Cardiac muscle cell (in vitro differentiated cells and primary cell): ENCODE measurements around the gene LGI4. TPM values are rescaled to one million over a fixed set of nuclear protein-coding genes. Genes with fewer than 3 reads are reported as not detected.

Experiments used
- DNase-seq, 2 donors: peaks; one replicate each; pipeline versions ENCODE4 v3.0.0 to v3.0.0-alpha.2; 2010 to 2017; ENCODE audit warnings: low read depth in 1 of 2, low spot score in 1 of 2
- H3K27ac ChIP-seq: fragments of 200-600 bp; sonication (generic); 2 replicates; pipeline ENCODE4 v1.5.1; 2016
- H3K27me3 ChIP-seq: fragments of 200-600 bp; sonication (generic); 2 replicates; pipeline ENCODE4 v1.6.0; 2016; ENCODE audit warnings: control low read depth
- H3K36me3 ChIP-seq: fragments of 200-600 bp; sonication (generic); 2 replicates; pipeline ENCODE4 v1.5.1; 2016; ENCODE audit warnings: control low read depth
- H3K4me1 ChIP-seq: fragments of 200-600 bp; sonication (generic); 2 replicates; pipeline ENCODE4 v1.8.1; 2017; ENCODE audit warnings: low read depth, mild to moderate bottlenecking, mixed run types
- H3K4me3 ChIP-seq: fragments of 200-600 bp; sonication (generic); 2 replicates; pipeline ENCODE4 v1.5.1; 2016; ENCODE audit warnings: mild to moderate bottlenecking
- H3K9me3 ChIP-seq: fragments of 200-600 bp; sonication (generic); 2 replicates; pipeline ENCODE4 v1.5.1; 2017; ENCODE audit warnings: low read depth, mild to moderate bottlenecking, control low read depth
- CTCF ChIP-seq: IDR thresholded peaks from 2 replicates; pipeline ENCODE4 v1.5.1; 2012; ENCODE audit warnings: low read depth, mild to moderate bottlenecking, low read length
- polyA plus RNA-seq: library from polyadenylated mRNA; unstranded; fragments of >200 nt; fragmentation: Nextera tagmentation; extraction: Ambion mirVana; gene quantifications from 2 replicates; pipeline ENCODE4 v1.2.1, GENCODE V29; 2016
- total RNA-seq: library from RNA; depleted of rRNA; stranded (reverse); fragments of >200 nt; gene quantifications from 2 replicates; pipeline ENCODE4 v1.2.3, GENCODE V29; 2016

The LGI4 gene
- total and polyA plus RNA-seq, 2 experiments from 2014 or later: 26.7 to 45.5 TPM

DNA sequence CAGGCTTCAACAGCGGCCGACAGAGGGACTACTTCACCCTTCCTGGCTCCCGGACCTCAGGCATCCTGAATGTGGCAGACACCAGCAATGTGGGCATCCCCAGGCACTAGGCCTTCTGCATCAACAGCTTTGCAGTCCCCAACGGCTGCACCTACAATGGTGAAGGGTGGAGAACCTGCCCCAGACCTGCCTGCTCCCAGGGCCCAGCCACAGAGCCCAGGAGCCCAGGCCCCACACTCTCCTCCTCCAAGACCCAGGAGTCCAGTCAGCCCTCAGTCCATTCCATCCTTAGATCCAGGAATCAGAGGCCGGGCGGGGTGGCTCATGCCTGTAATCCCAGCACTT, 58.9 kb downstream of the LGI4 start:
- no peak for TF ChIP-seq CTCF
- Histone ChIP-seq H3K36me3 (no peaks in the 10 kb centered on the region), H3K4me3 (no peak overlapping the region), H3K9me3 (no peaks in the 10 kb centered on the region), H3K4me1 (no peaks in the 10 kb centered on the region), H3K27ac (no peak overlapping the region), H3K27me3 (no peaks in the 10 kb centered on the region)
- no peak for DNase-seq

GRCh38 chr19:35075202-35076025, 59.4 kb downstream of the LGI4 start:
- Histone ChIP-seq H3K27ac (no peak overlapping the region), H3K4me3 (no peak overlapping the region), H3K27me3 (no peaks in the 10 kb centered on the region), H3K4me1 (no peaks in the 10 kb centered on the region), H3K36me3 (no peaks in the 10 kb centered on the region), H3K9me3 (no peaks in the 10 kb centered on the region)
- no peak for TF ChIP-seq CTCF
- DNase-seq: no peak

Other genes starting within 250 kb of the LGI4 start
- 4.6 and 4.7 TPM in 2 replicates for gene ZNF30, start 208.2 kb downstream of the LGI4 start, total RNA-seq
- gene ZNF30, start 208.2 kb downstream of the LGI4 start, polyA plus RNA-seq: 4.1 and 7.8 TPM in 2 replicates
- 8.9 and 14.0 TPM in 2 replicates for gene ZNF792, start 170.8 kb downstream of the LGI4 start, total RNA-seq
- gene ZNF792, start 170.8 kb downstream of the LGI4 start, polyA plus RNA-seq: 2.6 and 4.6 TPM in 2 replicates
- gene GRAMD1A, start 134.7 kb downstream of the LGI4 start, total RNA-seq: 68.8 and 113 TPM in 2 replicates
- gene GRAMD1A, start 134.7 kb downstream of the LGI4 start, polyA plus RNA-seq: 84.6 and 127 TPM in 2 replicates
- gene SCN1B, start 104.6 kb downstream of the LGI4 start, total RNA-seq: 1.2 and 4.2 TPM in 2 replicates
- gene SCN1B, start 104.6 kb downstream of the LGI4 start, polyA plus RNA-seq: 1.6 and 2.2 TPM in 2 replicates
- 12.9 and 36.2 TPM in 2 replicates for gene HPN, start 93.3 kb downstream of the LGI4 start, total RNA-seq
- gene HPN, start 93.3 kb downstream of the LGI4 start, polyA plus RNA-seq: 21.3 and 43.7 TPM in 2 replicates
- not detected in 2 replicates for gene FXYD3, start 19.2 kb downstream of the LGI4 start, total RNA-seq
- 0.35 TPM in 1 of 2 replicates, not detected in the other for gene FXYD3, start 19.2 kb downstream of the LGI4 start, polyA plus RNA-seq
- 105 and 154 TPM in 2 replicates for gene FXYD1, start 3.8 kb upstream of the LGI4 start, total RNA-seq
- gene FXYD1, start 3.8 kb upstream of the LGI4 start, polyA plus RNA-seq: 268 and 314 TPM in 2 replicates
- gene FXYD7, start 8.2 kb upstream of the LGI4 start, total RNA-seq: 2.6 and 4.5 TPM in 2 replicates
- 3.5 and 5.0 TPM in 2 replicates for gene FXYD7, start 8.2 kb upstream of the LGI4 start, polyA plus RNA-seq
- 12.2 and 14.5 TPM in 2 replicates for gene FXYD5, start 19.7 kb upstream of the LGI4 start, total RNA-seq
- 11.3 and 19.3 TPM in 2 replicates for gene FXYD5, start 19.7 kb upstream of the LGI4 start, polyA plus RNA-seq
- gene FAM187B, start 93.7 kb upstream of the LGI4 start, total RNA-seq: not detected in 2 replicates
- gene FAM187B, start 93.7 kb upstream of the LGI4 start, polyA plus RNA-seq: not detected in 2 replicates
- 40.1 and 63.6 TPM in 2 replicates for gene LSR, start 113.9 kb upstream of the LGI4 start, total RNA-seq
- 77.0 and 91.9 TPM in 2 replicates for gene LSR, start 113.9 kb upstream of the LGI4 start, polyA plus RNA-seq
- gene USF2, start 133.9 kb upstream of the LGI4 start, total RNA-seq: 210 and 235 TPM in 2 replicates
- 27.9 and 31.7 TPM in 2 replicates for gene USF2, start 133.9 kb upstream of the LGI4 start, polyA plus RNA-seq
- gene HAMP, start 147.5 kb upstream of the LGI4 start, total RNA-seq: 2.5 and 3.7 TPM in 2 replicates
- 10.6 and 25.6 TPM in 2 replicates for gene HAMP, start 147.5 kb upstream of the LGI4 start, polyA plus RNA-seq
- 2.1 and 2.4 TPM in 2 replicates for gene MAG, start 157.1 kb upstream of the LGI4 start, total RNA-seq
- 1.2 and 1.3 TPM in 2 replicates for gene MAG, start 157.1 kb upstream of the LGI4 start, polyA plus RNA-seq
- 0.28 and 0.51 TPM in 2 replicates for gene CD22, start 194.1 kb upstream of the LGI4 start, total RNA-seq
- 0.50 TPM in 1 of 2 replicates, not detected in the other for gene CD22, start 194.1 kb upstream of the LGI4 start, polyA plus RNA-seq
- not detected in 2 replicates for gene FFAR1, start 212.8 kb upstream of the LGI4 start, total RNA-seq
- 0.11 TPM in 1 of 2 replicates, not detected in the other for gene FFAR1, start 212.8 kb upstream of the LGI4 start, polyA plus RNA-seq
- 0.21 TPM in 1 of 2 replicates, not detected in the other for gene FFAR3, start 223.4 kb upstream of the LGI4 start, total RNA-seq
- gene FFAR3, start 223.4 kb upstream of the LGI4 start, polyA plus RNA-seq: not detected in 2 replicates
- 0.33 and 0.42 TPM in 2 replicates for gene GPR42, start 236.0 kb upstream of the LGI4 start, total RNA-seq
- 0.32 TPM in 1 of 2 replicates, not detected in the other for gene GPR42, start 236.0 kb upstream of the LGI4 start, polyA plus RNA-seq